Fibroblast of villous mesenchyme (primary cell): ENCODE data around the gene JDP2. TPM values are rescaled to one million over a fixed set of nuclear protein-coding genes. Genes with fewer than 3 reads are reported as not detected.

Experiments
- DNase-seq: peaks from one replicate; pipeline ENCODE4 v3.0.0-alpha.2; 2010; ENCODE audit warnings: low read depth
- H3K4me3 ChIP-seq: 2 replicates; pipeline ENCODE4 v1.5.1; 2011; ENCODE audit warnings: low read depth, mild to moderate bottlenecking, low read length
- total RNA-seq: library from RNA; depleted of rRNA; stranded (reverse); fragments of >200 nt; gene quantifications from 2 replicates; pipeline ENCODE4 v1.2.3, GENCODE V29; 2012
- TF ChIP-seq, protein P1 (sequence below): IDR thresholded peaks from 2 replicates; pipeline ENCODE4 v1.5.1; 2012; ENCODE audit warnings: low read depth, mild to moderate bottlenecking, low read length; ENCODE audit not compliant: insufficient read depth

Gene JDP2
- total RNA-seq, 1 donor, result 51.4 TPM

DNA sequence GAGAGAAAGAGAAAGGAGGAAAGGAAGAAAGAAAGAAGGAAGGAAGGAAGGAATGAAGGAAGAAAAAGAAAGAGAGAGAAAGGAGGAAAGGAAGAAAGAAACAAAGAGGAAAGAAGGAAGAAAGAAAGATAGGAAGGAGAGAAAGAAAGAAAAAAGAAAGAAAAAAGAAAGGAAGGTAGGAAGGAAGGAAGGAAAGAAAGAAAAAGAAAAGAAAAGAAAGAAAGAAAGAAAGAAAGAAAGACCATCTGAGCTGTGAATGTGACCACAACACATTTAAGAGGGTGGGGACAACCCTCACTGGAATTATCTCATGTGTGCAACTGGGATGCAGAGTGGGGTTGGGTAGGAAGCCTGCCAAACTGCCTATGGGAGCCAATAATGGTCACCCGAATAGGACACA lies 58.5 kb downstream of the JDP2 start:
- no peak for DNase-seq
- no peak overlapping the region for H3K4me3 ChIP-seq
- TF ChIP-seq, protein P1, sequence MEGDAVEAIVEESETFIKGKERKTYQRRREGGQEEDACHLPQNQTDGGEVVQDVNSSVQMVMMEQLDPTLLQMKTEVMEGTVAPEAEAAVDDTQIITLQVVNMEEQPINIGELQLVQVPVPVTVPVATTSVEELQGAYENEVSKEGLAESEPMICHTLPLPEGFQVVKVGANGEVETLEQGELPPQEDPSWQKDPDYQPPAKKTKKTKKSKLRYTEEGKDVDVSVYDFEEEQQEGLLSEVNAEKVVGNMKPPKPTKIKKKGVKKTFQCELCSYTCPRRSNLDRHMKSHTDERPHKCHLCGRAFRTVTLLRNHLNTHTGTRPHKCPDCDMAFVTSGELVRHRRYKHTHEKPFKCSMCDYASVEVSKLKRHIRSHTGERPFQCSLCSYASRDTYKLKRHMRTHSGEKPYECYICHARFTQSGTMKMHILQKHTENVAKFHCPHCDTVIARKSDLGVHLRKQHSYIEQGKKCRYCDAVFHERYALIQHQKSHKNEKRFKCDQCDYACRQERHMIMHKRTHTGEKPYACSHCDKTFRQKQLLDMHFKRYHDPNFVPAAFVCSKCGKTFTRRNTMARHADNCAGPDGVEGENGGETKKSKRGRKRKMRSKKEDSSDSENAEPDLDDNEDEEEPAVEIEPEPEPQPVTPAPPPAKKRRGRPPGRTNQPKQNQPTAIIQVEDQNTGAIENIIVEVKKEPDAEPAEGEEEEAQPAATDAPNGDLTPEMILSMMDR, result no peak

- TF ChIP-seq, protein P1, result no peak
- no peak for DNase-seq
- H3K4me3 ChIP-seq, result no peak overlapping the region
Observed at GRCh38 chr14:75487155-75487671, 59.4 kb downstream of the JDP2 start.

- DNase-seq, result no peak
- TF ChIP-seq, protein P1, result no peak
- no peak overlapping the region for H3K4me3 ChIP-seq
Observed at GRCh38 chr14:75489480-75489837, 61.6 kb downstream of the JDP2 start.

DNA sequence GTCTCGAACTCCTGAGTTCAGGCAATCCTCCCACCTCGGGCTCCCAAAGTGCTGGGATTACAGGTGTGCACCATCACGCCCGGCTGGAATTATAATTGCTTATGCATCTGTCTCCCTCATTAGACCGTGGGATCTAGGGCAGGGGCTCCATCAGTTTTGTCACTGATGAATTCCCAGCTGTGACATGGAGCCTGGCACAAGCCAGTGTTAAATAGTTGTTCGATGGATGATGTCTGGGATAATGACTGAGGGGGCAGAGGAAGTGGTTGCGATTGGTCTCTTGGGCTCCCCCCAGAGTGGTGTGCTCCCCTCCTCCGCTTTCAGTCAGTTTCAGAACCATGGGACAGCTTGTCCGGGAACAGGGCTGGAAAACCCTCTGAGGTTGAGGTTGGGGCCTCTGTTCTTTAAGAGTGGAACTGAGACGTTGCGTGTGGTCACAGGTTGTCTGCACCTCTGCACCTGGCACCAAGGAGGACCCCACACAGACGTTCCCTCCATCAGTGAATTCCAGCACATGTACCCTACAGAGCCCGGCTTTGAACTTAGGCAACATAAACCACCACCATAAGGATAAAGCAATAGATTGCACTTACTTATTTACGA lies 63.7 kb downstream of the JDP2 start:
- no peak for DNase-seq
- no peak overlapping the region for H3K4me3 ChIP-seq
- TF ChIP-seq, protein P1, result no peak

GRCh38 chr14:75492832-75493591 lies 65.2 kb downstream of the JDP2 start:
- no peak overlapping the region for H3K4me3 ChIP-seq
- TF ChIP-seq, protein P1, result no peak
- DNase-seq, result no peak

- TF ChIP-seq, protein P1, result no peak
- DNase-seq, result no peak
- H3K4me3 ChIP-seq, result no peak overlapping the region
Observed at GRCh38 chr14:75493592-75494087, 65.8 kb downstream of the JDP2 start.

- TF ChIP-seq, protein P1, result no peak
- DNase-seq, result no peak
- no peak overlapping the region for H3K4me3 ChIP-seq
Observed at GRCh38 chr14:75494896-75495295, 67.1 kb downstream of the JDP2 start.
